Activated CD8-positive, alpha-beta T cell treated with anti-CD3 and anti-CD28 coated beads, Interleukin-2, amount 10 ng/mL, durations not matched to agents 7 days and 5 days (primary cell): ENCODE measurements around the gene SSR1. TPM values are rescaled to one million over a fixed set of nuclear protein-coding genes. Genes with fewer than 3 reads are reported as not detected.

Source experiments
- ATAC-seq: fragments of 150-1000 bp; cut with Tn5 transposase; one replicate; pipeline ENCODE4 v1.10.0; 2021; ENCODE audit warnings: moderate library complexity
- CTCF ChIA-PET: fragments of 350-600 bp; sonication (Branson Sonifier 250); formaldehyde crosslinking; loops from one replicate; lab custom pipeline; 2021; ENCODE audit warnings: antibody characterized with exemption; lab: Charles Lee
- POLR2A ChIA-PET: fragments of 350-600 bp; sonication (Branson Sonifier 250); formaldehyde crosslinking; loops from one replicate; lab custom pipeline; 2021; ENCODE audit warnings: antibody characterized with exemption; lab: Charles Lee
- DNase-seq: peaks from one replicate; pipeline ENCODE4 v3.0.0-alpha.2; 2020
- H3K27ac Mint-ChIP-seq: one replicate; pipeline ENCODE4 v1.8.0; 2021; ENCODE audit warnings: mild to moderate bottlenecking, mixed read lengths
- H3K27me3 Mint-ChIP-seq: one replicate; pipeline ENCODE4 v1.8.0; 2021; ENCODE audit warnings: low read depth, mixed read lengths
- H3K36me3 Mint-ChIP-seq: one replicate; pipeline ENCODE4 v1.8.0; 2021; ENCODE audit warnings: low read depth, mixed read lengths
- H3K4me1 Mint-ChIP-seq: one replicate; pipeline ENCODE4 v1.8.0; 2021; ENCODE audit warnings: low read depth, mixed read lengths
- H3K4me3 Mint-ChIP-seq: one replicate; pipeline ENCODE4 v1.8.0; 2021; ENCODE audit warnings: mild to moderate bottlenecking, mixed read lengths
- H3K9me3 Mint-ChIP-seq: one replicate; pipeline ENCODE4 v1.8.0; 2022; ENCODE audit warnings: mixed read lengths; ENCODE audit not compliant: insufficient read depth
- total RNA-seq, 2 experiments: library from RNA; stranded (reverse); gene quantifications; one replicate each; pipeline ENCODE4 v1.2.3, GENCODE V29; 2021

SSR1 gene
- total RNA-seq, 2 experiments from 2014 or later: 122 to 130 TPM

DNA sequence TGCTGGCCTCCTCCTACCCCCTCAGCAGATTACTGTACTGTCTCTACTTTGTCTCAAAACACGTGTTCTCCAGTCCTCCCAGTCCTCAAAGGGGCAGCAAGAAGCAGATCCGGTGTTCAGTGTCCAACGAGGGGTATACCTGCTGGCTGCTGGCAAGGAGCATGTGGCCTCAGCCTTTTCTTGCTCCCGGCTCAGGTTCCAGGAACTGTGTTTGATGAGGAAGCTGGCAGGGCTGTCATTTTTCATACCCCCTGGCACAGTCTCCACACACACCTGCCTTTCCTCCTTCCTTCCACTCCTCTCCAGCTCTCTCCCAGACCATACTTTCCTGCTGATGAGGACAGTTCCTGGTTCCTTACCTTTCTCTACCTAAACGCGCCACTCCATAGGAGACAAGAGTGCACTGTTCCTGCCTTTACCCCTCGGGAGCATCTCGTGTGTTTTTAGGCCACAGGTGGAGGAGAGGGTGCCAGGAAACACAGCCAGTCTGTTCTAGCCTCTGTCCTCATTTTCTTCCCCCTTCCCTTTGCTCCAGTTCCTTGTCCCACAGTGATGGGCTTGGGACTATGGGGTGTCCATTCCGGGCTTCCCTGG lies 77.2 kb downstream of the SSR1 start:
- no peaks in the 10 kb centered on the region for H3K27me3 Mint-ChIP-seq
- CTCF ChIA-PET: interaction anchor here (1.4 to 5.2 kb wide), 2 partner anchors 8 to 560 kb away, joined by 5 to 25 read pairs; no protein-coding TSS in a partner anchor
- H3K4me3 Mint-ChIP-seq: no peak overlapping the region
- peaks cover 41% of the 10 kb centered on the region for H3K36me3 Mint-ChIP-seq
- no peak for ATAC-seq
- H3K4me1 Mint-ChIP-seq: peaks cover 24% of the 10 kb centered on the region
- DNase-seq: no peak
- POLR2A ChIA-PET: interaction anchor here (1.0 kb wide), 1 partner anchor 16 kb away, joined by 3 read pairs; no protein-coding TSS in a partner anchor
- H3K27ac Mint-ChIP-seq: no peak overlapping the region
- H3K9me3 Mint-ChIP-seq: no peaks in the 10 kb centered on the region

GRCh38 chr6:7234547-7234946 lies 78.5 kb downstream of the SSR1 start:
- ChIA-PET CTCF (interaction anchor here (1.0 to 1.4 kb wide), 2 partner anchors 9 to 558 kb away, joined by 3 to 5 read pairs; no protein-coding TSS in a partner anchor), POLR2A (no interaction called here)
- Mint-ChIP-seq H3K9me3 (no peaks in the 10 kb centered on the region), H3K4me1 (peaks cover 24% of the 10 kb centered on the region), H3K4me3 (no peak overlapping the region), H3K27me3 (no peaks in the 10 kb centered on the region), H3K27ac (no peak overlapping the region), H3K36me3 (peaks cover 42% of the 10 kb centered on the region)
- DNase-seq (no peak), ATAC-seq (no peak)

- DNase-seq (no peak), ATAC-seq (no peak)
- Mint-ChIP-seq H3K27ac (no peak overlapping the region), H3K4me1 (peaks cover 20% of the 10 kb centered on the region), H3K4me3 (no peak overlapping the region), H3K36me3 (peaks cover 53% of the 10 kb centered on the region), H3K9me3 (no peaks in the 10 kb centered on the region), H3K27me3 (no peaks in the 10 kb centered on the region)
- ChIA-PET POLR2A (no interaction called here), CTCF (interaction anchor here (1.6 to 1.8 kb wide), 2 partner anchors 11 to 556 kb away, joined by 5 read pairs; no protein-coding TSS in a partner anchor)
Observed at GRCh38 chr6:7232351-7232750, 80.6 kb downstream of the SSR1 start.

GRCh38 chr6:7230956-7231713 lies 81.9 kb downstream of the SSR1 start:
- Mint-ChIP-seq H3K4me3 (no peak overlapping the region), H3K27me3 (no peaks in the 10 kb centered on the region), H3K9me3 (no peaks in the 10 kb centered on the region), H3K27ac (no peak overlapping the region), H3K36me3 (peaks cover 61% of the 10 kb centered on the region), H3K4me1 (peaks cover 20% of the 10 kb centered on the region)
- no peak for DNase-seq
- ChIA-PET POLR2A (no interaction called here), CTCF (interaction anchor here (1.6 kb wide), 1 partner anchor 554 kb away, joined by 5 read pairs; no protein-coding TSS in a partner anchor)
- no peak for ATAC-seq

DNA sequence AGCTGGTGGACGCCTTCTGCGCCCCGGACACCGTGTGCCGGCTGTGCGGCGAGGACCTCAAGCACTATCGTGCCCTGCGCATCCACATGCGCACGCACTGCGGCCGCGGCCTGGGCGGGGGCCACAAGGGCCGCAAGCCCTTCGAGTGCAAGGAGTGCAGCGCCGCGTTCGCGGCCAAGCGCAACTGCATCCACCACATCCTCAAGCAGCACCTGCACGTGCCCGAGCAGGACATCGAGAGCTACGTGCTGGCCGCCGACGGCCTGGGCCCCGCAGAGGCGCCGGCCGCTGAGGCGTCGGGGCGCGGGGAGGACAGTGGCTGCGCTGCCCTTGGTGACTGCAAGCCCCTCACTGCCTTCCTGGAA lies 82.7 kb downstream of the SSR1 start:
- Mint-ChIP-seq H3K4me1 (peaks cover 20% of the 10 kb centered on the region), H3K27me3 (no peaks in the 10 kb centered on the region), H3K36me3 (peaks cover 63% of the 10 kb centered on the region), H3K9me3 (no peaks in the 10 kb centered on the region), H3K4me3 (no peak overlapping the region), H3K27ac (no peak overlapping the region)
- no peak for DNase-seq
- POLR2A ChIA-PET: no interaction called here
- CTCF ChIA-PET: no interaction called here
- ATAC-seq: no peak

DNA sequence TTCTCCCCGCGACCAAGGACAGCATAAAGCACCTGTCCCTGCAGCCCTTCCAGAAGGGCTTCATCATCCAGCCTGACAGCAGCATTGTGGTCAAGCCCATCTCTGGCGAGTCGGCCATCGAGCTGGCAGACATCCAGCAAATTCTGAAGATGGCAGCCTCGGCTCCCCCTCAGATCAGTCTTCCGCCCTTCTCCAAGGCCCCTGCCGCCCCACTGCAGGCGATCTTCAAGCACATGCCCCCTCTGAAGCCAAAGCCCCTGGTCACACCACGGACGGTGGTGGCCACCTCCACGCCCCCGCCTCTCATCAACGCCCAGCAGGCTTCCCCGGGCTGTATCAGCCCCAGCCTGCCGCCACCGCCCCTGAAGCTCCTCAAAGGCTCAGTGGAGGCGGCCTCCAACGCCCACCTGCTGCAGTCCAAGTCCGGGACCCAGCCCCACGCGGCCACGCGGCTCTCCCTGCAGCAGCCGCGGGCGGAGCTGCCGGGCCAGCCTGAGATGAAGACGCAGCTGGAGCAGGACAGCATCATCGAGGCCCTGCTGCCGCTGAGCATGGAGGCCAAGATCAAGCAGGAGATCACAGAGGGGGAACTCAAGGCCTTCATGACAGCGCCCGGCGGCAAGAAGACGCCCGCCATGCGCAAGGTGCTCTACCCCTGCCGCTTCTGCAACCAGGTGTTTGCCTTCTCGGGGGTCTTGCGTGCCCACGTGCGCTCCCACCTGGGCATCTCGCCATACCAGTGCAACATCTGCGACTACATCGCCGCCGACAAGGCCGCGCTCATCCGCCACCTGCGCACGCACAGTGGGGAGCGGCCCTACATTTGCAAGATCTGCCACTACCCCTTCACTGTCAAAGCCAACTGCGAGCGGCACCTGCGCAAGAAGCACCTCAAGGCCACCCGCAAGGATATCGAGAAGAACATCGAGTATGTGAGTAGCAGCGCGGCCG lies 83.3 kb downstream of the SSR1 start:
- no peak for ATAC-seq
- Mint-ChIP-seq H3K9me3 (no peaks in the 10 kb centered on the region), H3K27me3 (no peaks in the 10 kb centered on the region), H3K4me1 (peaks cover 20% of the 10 kb centered on the region), H3K4me3 (no peak overlapping the region), H3K27ac (no peak overlapping the region), H3K36me3 (peaks cover 60% of the 10 kb centered on the region)
- CTCF ChIA-PET: no interaction called here
- POLR2A ChIA-PET: no interaction called here
- DNase-seq: no peak

GRCh38 chr6:7228662-7229375 lies 84.2 kb downstream of the SSR1 start:
- Mint-ChIP-seq H3K36me3 (peaks cover 55% of the 10 kb centered on the region), H3K4me3 (no peak overlapping the region), H3K27ac (no peak overlapping the region), H3K9me3 (no peaks in the 10 kb centered on the region), H3K27me3 (no peaks in the 10 kb centered on the region), H3K4me1 (peaks cover 12% of the 10 kb centered on the region)
- ATAC-seq: no peak
- CTCF ChIA-PET: no interaction called here
- POLR2A ChIA-PET: no interaction called here
- DNase-seq: no peak

- H3K4me3 Mint-ChIP-seq: no peak overlapping the region
- ATAC-seq: no peak
- no peaks in the 10 kb centered on the region for H3K9me3 Mint-ChIP-seq
- peaks cover 41% of the 10 kb centered on the region for H3K36me3 Mint-ChIP-seq
- no peaks in the 10 kb centered on the region for H3K27me3 Mint-ChIP-seq
- H3K27ac Mint-ChIP-seq: no peak overlapping the region
- no peak for DNase-seq
- ChIA-PET CTCF (interaction anchor here (0.8 kb wide), 1 partner anchor 14 kb away, joined by 3 read pairs; no protein-coding TSS in a partner anchor), POLR2A (interaction anchor here (1.3 kb wide), 1 partner anchor 22 kb away, joined by 5 read pairs; no protein-coding TSS in a partner anchor)
- H3K4me1 Mint-ChIP-seq: peaks cover 2% of the 10 kb centered on the region
Observed at GRCh38 chr6:7224731-7225130, 88.3 kb downstream of the SSR1 start.

DNA sequence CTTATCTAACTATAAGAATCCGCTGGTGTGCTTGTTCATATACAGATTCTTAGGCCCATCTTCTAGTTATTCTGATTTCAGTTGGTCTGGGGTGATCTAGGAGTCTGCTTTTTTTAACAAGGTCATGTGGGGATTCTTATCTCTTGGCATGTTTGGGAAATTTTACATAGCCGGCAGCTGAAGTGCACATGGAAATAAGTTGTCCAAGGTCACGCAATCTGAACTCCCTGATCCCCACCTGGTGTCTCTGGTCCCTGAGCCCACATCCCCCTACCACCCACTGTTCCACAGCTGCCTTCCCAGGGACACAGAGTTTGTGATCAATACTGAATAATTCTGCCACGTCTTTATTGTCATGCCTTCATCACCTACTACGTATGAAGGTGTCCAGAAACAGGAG lies 90.8 kb downstream of the SSR1 start:
- H3K36me3 Mint-ChIP-seq: peaks cover 26% of the 10 kb centered on the region
- ChIA-PET CTCF (no interaction called here), POLR2A (no interaction called here)
- H3K27ac Mint-ChIP-seq: no peak overlapping the region
- no peak for ATAC-seq
- no peaks in the 10 kb centered on the region for H3K27me3 Mint-ChIP-seq
- no peak for DNase-seq
- no peak overlapping the region for H3K4me3 Mint-ChIP-seq
- H3K9me3 Mint-ChIP-seq: no peaks in the 10 kb centered on the region
- peaks cover 16% of the 10 kb centered on the region for H3K4me1 Mint-ChIP-seq

DNA sequence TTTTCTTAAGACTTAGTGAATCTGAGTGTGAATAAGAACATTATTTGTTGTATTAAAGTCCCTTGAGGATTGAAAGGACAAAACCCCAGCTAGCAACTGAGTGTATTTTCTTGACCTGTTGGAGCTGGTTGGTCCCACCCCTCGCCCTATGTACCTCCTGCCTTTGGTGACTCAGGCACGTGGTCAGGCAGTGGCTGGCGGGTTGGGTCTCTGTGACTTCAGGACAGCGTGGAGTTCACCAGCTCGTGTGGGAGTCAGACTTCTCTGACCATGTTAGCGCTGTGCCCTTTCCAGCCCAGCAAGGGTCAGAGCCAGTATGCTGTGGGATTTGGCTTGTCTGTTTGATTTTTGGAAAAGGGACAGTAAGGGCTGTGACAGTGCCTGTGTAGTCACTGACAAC lies 93.7 kb downstream of the SSR1 start:
- DNase-seq (no peak), ATAC-seq (peak; percentile 42)
- no peaks in the 10 kb centered on the region for H3K27me3 Mint-ChIP-seq
- peaks cover 31% of the 10 kb centered on the region for H3K4me1 Mint-ChIP-seq
- H3K9me3 Mint-ChIP-seq: no peaks in the 10 kb centered on the region
- peaks cover 30% of the 10 kb centered on the region for H3K36me3 Mint-ChIP-seq
- ChIA-PET POLR2A (interaction anchor here (1.0 kb wide), 1 partner anchor 16 kb away, joined by 3 read pairs; no protein-coding TSS in a partner anchor), CTCF (no interaction called here)
- H3K27ac Mint-ChIP-seq: no peak overlapping the region
- no peak overlapping the region for H3K4me3 Mint-ChIP-seq

- POLR2A ChIA-PET: no interaction called here
- Mint-ChIP-seq H3K4me1 (peaks cover 36% of the 10 kb centered on the region), H3K9me3 (no peaks in the 10 kb centered on the region), H3K36me3 (peaks cover 35% of the 10 kb centered on the region), H3K27ac (no peak overlapping the region), H3K4me3 (no peak overlapping the region), H3K27me3 (no peaks in the 10 kb centered on the region)
- CTCF ChIA-PET: no interaction called here
- DNase-seq (no peak), ATAC-seq (no peak)
Observed at GRCh38 chr6:7218406-7218988, 94.5 kb downstream of the SSR1 start.
